GM20431 (cell line): Measurements from ENCODE around the gene ROBO1.

ENCODE experiments used
- in situ Hi-C: fragments of 300-500 bp; cut with MseI, MboI; formaldehyde crosslinking; loops from one replicate; pipeline ENCODE4 v1.15.0; 2020; ENCODE audit warnings: low sequenced_read_pairs; ENCODE audit not compliant: unreplicated experiment

The ROBO1 gene

GRCh38 chr3:78972617-78973301, 795.0 kb downstream of the ROBO1 start:
- in situ Hi-C loops: no loop called here

- in situ Hi-C loops: no loop called here
These were observed 797.1 kb downstream of the ROBO1 start for GRCh38 chr3:78970656-78971055.

GRCh38 chr3:78969483-78969882, 798.3 kb downstream of the ROBO1 start:
- in situ Hi-C loops: no loop called here

GRCh38 chr3:78967061-78967460, 800.7 kb downstream of the ROBO1 start:
- in situ Hi-C loops: no loop called here

- in situ Hi-C loops: no loop called here
These were observed 804.0 kb downstream of the ROBO1 start for GRCh38 chr3:78963771-78964170.

DNA sequence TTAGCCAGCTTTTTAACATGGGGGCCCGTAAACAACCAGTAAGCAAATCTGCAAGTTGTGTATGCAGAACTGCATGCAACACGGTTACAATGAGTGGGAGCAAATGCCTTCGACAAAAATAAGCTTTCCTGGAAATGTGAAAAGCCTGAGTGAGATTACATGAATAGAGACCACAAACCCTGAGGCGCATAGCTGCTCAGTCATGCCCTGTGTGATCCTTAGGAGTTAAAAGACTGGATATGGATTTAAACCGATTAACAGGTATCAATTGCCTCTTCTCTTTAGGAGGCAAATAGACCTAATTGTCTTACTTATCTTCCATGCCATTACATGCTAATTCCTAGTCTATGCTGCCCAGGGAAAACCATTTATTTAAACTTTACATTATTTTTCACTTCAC, 810.3 kb downstream of the ROBO1 start:
- in situ Hi-C loops: no loop called here

DNA sequence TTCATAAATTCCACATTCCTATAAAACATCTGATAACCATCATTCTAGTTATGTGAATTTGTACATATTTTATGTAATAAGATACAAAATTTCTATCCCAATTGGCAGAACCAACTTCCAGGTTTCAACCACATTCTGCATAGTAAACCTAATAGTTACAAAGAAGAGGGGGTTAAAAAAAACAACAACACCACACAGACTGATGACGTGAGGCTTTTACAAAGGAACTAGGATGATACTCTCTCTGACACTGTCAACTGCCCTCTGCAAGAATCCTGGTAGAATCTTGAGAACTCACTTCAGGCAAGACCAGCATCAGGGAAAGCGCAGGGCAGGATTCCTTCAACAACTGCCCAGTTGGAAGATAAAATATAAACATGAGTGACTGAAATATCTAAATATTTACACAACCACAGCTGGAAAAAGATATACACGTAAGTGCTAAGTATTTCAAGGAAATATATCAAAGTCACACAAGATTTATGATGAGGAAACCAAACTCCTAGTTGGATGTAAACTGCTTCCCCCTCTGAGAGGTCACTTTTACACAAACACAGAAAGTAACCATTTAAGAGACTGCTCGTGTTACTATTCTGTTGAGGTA, 816.4 kb downstream of the ROBO1 start:
- in situ Hi-C loops: no loop called here

GRCh38 chr3:78941587-78941986, 826.2 kb downstream of the ROBO1 start:
- in situ Hi-C loops: no loop called here

DNA sequence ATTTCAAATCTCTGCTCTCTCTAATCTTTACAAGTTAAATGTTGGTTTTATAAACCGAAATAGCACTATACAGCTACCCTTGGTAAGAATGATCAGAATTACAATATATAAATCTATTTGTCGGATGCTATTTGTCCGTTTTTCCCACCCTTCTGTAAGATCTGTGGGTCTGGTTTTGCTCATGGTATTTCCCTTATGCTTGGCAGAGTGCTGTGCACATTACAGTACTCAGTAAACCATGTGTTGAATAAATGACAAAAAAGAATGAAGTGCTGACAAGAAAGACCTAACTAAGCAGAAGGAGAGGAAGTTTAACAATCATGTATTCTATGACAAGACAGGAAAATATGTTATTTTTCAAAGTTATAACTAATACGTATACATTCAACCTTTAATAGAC, 827.2 kb downstream of the ROBO1 start:
- in situ Hi-C loops: no loop called here

- in situ Hi-C loops: no loop called here
These were observed 827.7 kb downstream of the ROBO1 start for GRCh38 chr3:78940128-78940527.

- in situ Hi-C loops: no loop called here
These were observed 830.3 kb downstream of the ROBO1 start for GRCh38 chr3:78937475-78937874.

DNA sequence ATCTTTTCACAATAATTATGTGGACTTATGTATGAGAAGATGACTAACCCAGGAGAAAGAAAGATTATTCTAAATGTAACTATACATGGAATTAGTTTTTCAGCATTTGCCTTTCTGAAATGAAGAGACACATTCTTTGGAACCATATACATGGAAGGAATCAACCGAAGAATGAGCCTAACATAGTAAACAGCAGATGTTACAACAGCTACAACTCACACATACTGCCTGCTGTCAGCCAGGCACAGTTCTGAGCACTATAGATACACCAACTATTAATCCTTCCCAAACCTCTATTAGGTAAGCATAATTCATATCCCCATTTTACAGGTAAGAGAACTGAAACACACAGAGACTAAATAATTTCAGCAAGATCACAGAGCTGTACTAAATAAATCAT, 840.0 kb downstream of the ROBO1 start:
- in situ Hi-C loops: no loop called here

GRCh38 chr3:78926523-78926922, 841.3 kb downstream of the ROBO1 start:
- in situ Hi-C loops: no loop called here

- in situ Hi-C loops: no loop called here
These were observed 843.1 kb downstream of the ROBO1 start for GRCh38 chr3:78924711-78925110.

DNA sequence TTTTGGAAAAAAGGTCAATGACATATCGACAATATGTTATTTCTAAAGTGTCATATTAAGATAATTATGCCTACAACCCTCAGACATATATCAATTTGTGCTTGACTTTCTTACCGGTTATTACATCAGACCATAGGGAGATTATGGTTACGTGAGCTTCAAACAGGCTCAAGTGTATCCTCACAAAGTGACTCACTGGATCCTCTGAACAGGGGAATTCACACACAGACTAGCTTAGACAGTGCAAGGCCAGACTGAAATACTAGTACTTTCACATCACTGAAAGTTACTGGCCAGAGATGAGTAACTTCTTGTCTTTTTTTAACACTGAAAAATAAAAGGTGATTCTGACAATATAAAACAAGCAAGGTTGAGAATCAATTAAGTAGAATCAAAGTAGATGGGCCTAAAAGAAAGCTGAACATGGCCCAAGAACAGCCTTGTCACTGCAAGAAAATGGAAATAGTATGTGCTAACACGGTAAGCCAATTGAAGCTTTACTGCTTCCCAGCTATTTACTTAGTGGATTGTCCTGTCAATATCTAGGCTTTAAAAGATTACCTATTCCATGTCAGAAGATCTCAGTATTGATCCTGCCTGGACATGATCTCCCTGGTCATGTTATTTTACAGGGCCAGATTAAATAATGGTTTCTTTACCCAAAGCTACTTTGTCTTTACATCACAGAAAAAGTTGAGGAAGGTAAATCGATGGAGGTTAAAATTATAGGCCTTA, 848.6 kb downstream of the ROBO1 start:
- in situ Hi-C loops: no loop called here

- in situ Hi-C loops: no loop called here
These were observed 849.3 kb downstream of the ROBO1 start for GRCh38 chr3:78918361-78919020.

DNA sequence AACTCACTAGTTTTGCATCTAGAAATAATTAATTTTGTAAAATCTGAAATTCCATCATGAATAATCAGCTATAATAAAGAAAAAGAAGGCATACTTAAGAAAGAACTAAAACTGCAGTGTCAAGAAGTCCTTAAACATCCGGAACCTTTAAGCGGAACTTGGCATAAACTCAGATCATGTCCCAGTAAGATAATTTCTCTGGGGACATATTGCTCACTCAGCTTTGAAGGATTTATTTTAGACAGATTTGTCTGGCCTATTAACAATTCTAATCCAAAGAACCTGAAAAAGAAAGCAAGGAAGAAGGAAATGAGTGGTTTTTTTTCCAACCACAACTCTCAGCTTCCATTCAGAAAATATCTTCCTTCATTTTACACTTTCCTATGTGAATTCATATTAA, 850.3 kb downstream of the ROBO1 start:
- in situ Hi-C loops: no loop called here

GRCh38 chr3:78913711-78914110, 854.1 kb downstream of the ROBO1 start:
- in situ Hi-C loops: no loop called here

DNA sequence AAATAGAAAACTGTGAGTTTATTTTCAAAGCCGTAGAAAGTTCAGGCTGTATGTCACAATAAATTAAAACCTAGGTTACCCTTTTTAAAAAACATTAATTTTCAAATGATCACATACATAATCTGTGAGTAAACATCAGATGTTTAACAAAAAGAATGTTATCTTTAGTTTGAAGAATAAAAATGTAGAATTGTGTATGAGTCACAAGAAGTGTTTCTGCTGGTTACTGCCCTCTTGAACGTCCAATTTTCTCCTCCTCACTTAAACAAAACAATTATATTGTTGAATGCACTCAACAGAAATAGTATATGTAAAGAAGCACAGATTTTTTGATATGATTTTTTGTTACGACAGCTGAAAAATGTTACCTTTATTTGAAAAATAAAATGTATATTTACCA, 855.1 kb downstream of the ROBO1 start:
- in situ Hi-C loops: no loop called here

DNA sequence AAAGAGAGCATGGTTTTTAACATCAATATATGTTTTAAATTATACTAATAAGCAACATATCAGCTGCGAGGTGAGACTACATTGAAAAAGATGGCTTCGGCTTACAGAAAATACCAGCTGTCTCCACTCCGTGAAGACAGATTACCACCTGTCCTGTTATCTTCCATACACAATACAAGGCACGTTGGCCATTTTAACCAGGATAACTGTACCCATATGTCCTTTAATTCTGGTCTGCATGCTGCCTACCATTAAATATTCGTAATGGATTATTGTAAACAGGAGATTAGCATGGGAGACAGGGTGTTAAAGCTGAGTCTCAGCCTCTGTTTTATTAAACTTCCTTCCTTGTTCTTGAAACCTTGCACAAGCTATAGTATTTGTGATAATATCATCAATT, 855.5 kb downstream of the ROBO1 start:
- in situ Hi-C loops: no loop called here

DNA sequence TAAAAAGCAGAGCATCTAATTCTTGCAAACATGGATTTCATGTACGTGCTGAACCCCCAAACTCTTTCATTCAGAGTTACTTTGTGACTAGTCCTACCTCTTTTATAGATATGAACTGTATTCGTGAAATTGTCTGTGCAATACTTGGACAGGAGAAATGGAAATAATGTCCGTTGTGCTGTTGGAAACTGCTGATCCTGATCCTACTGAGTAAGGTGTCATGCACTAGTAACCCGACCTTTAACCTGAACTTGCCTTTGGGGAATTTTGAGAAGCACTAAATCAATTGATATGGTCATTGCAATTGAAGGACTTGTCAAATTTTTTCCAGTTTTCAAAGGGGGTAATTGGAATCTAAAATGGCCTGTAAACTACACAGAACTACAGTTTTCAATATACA, 856.4 kb downstream of the ROBO1 start:
- in situ Hi-C loops: no loop called here
